Adrenal gland (tissue), 5 donors: Measurements from ENCODE around the gene EPG5.

Source experiments
- POLR2A ChIP-seq, 2 donors: fragments of 450-650 bp; IDR thresholded peaks; one replicate each; pipeline ENCODE4 v1.6.1; 2017; ENCODE audit warnings: antibody characterized with exemption in 2 of 2, mild to moderate bottlenecking in 2 of 2, moderate library complexity in 1 of 2
- TF ChIP-seq, protein P1 (sequence below), 6 experiments: fragments of 450-650 bp in 4 of 6; fragments of 200-600 bp in 2 of 6; sonication (generic) in 1 of 6; IDR thresholded peaks; 1 replicate in 5 of 6; 2 replicates in 1 of 6; pipeline versions ENCODE4 v1.5.1 to v1.8.0; 2016 to 2021; ENCODE audit warnings: antibody characterized with exemption in 6 of 6, mild to moderate bottlenecking in 2 of 6, moderate library complexity in 1 of 6
- donor health status: DM: no; HTN: no; CAD: no.

DNA sequence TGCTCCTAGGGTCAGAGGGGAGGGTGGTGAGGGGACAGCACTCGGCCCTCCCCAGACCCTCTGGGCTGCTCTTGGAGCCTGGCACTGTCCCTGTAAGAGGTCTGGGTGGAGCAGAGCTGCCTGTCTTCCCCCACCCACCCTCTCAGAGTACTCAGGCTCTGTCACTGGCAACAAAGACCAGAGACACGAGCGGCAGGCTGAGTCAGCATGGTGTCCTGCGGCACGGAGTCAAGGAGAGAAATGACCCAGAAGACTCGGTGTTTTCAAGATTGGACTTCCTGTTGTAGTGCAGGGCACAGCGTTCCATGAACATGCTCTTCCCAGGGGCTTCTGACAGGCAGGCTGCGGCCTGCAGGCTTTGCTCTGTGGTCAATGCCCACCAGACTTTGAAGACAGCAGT lies 121.7 kb downstream of the EPG5 start:
- TF ChIP-seq, protein P1, sequence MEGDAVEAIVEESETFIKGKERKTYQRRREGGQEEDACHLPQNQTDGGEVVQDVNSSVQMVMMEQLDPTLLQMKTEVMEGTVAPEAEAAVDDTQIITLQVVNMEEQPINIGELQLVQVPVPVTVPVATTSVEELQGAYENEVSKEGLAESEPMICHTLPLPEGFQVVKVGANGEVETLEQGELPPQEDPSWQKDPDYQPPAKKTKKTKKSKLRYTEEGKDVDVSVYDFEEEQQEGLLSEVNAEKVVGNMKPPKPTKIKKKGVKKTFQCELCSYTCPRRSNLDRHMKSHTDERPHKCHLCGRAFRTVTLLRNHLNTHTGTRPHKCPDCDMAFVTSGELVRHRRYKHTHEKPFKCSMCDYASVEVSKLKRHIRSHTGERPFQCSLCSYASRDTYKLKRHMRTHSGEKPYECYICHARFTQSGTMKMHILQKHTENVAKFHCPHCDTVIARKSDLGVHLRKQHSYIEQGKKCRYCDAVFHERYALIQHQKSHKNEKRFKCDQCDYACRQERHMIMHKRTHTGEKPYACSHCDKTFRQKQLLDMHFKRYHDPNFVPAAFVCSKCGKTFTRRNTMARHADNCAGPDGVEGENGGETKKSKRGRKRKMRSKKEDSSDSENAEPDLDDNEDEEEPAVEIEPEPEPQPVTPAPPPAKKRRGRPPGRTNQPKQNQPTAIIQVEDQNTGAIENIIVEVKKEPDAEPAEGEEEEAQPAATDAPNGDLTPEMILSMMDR (IDR thresholded peaks at IDR 0.05), result no peak
- no peak for TF ChIP-seq POLR2A (IDR thresholded peaks at IDR 0.05)
